HepG2 (cell line): ENCODE results near the gene FLT3LG. TPM values are rescaled to one million over a fixed set of nuclear protein-coding genes. Genes with fewer than 3 reads are reported as not detected.

Experiments
- CCAR2 ChIP-seq: fragments of 200-400 bp; formaldehyde crosslinking; optimal IDR thresholded peaks from 2 replicates; pipeline ENCODE3; 2018; ENCODE audit warnings: low read depth, mild to moderate bottlenecking, low read length, moderate library complexity
- HMGA1 ChIP-seq: sonication (generic); formaldehyde crosslinking; conservative IDR thresholded peaks from 2 replicates; pipeline ENCODE4 v1.4.0; 2020; ENCODE audit warnings: missing genetic modification reagents
- MAFG ChIP-seq: sonication (generic); formaldehyde crosslinking; IDR thresholded peaks from 2 replicates; pipeline ENCODE4 v1.5.1; 2020; ENCODE audit warnings: mild to moderate bottlenecking, missing genetic modification reagents
- MATR3 ChIP-seq: sonication (generic); formaldehyde crosslinking; IDR thresholded peaks from 2 replicates; pipeline ENCODE4 v1.4.0; 2020; ENCODE audit warnings: missing genetic modification reagents
- NCOR1 ChIP-seq: fragments of 200-600 bp; sonication (generic); IDR thresholded peaks from 2 replicates; pipeline ENCODE4 v1.7.0; 2017; ENCODE audit warnings: antibody characterized with exemption, low read length, borderline replicate concordance
- NFKB2 ChIP-seq: sonication (generic); formaldehyde crosslinking; IDR thresholded peaks from 2 replicates; pipeline ENCODE4 v1.4.0; 2020; ENCODE audit warnings: missing genetic modification reagents, borderline replicate concordance
- PAX8 ChIP-seq: sonication (generic); formaldehyde crosslinking; IDR thresholded peaks from 2 replicates; pipeline ENCODE4 v1.8.0; 2022; ENCODE audit warnings: mild to moderate bottlenecking, missing genetic modification reagents, borderline replicate concordance
- PHF20 ChIP-seq: sonication (generic); formaldehyde crosslinking; IDR thresholded peaks from 2 replicates; pipeline ENCODE4 v1.5.0; 2020; ENCODE audit warnings: mild to moderate bottlenecking, missing genetic modification reagents
- RBFOX2 ChIP-seq: fragments of 200-400 bp; formaldehyde crosslinking; IDR thresholded peaks from 2 replicates; pipeline ENCODE4 v1.6.1; 2017; ENCODE audit warnings: low read depth, mild to moderate bottlenecking, low read length
- ZBTB7B ChIP-seq: sonication (generic); formaldehyde crosslinking; IDR thresholded peaks from 2 replicates; pipeline ENCODE4 v1.4.0; 2020; ENCODE audit warnings: missing genetic modification reagents
- ZFP82 ChIP-seq: sonication (generic); formaldehyde crosslinking; IDR thresholded peaks from 2 replicates; pipeline ENCODE4 v1.5.1; 2020; ENCODE audit warnings: mild to moderate bottlenecking, missing genetic modification reagents, borderline replicate concordance
- ZNF260 ChIP-seq: sonication (generic); formaldehyde crosslinking; IDR thresholded peaks from 2 replicates; pipeline ENCODE4 v1.4.0; 2020; ENCODE audit warnings: missing genetic modification reagents, low read depth, mild to moderate bottlenecking, borderline replicate concordance
- ZNF263 ChIP-seq: sonication (generic); formaldehyde crosslinking; IDR thresholded peaks from 2 replicates; pipeline ENCODE4 v1.4.0; 2020; ENCODE audit warnings: missing genetic modification reagents
- ZNF317 ChIP-seq: sonication (generic); formaldehyde crosslinking; IDR thresholded peaks from 2 replicates; pipeline ENCODE4 v1.5.0; 2020; ENCODE audit warnings: mild to moderate bottlenecking, missing genetic modification reagents
- ZNF883 ChIP-seq: sonication (generic); formaldehyde crosslinking; IDR thresholded peaks from 2 replicates; pipeline ENCODE4 v1.5.1; 2020; ENCODE audit warnings: mild to moderate bottlenecking, missing genetic modification reagents; ENCODE audit errors: not compliant biosample characterization
- ZSCAN9 ChIP-seq: IDR thresholded peaks from 2 replicates; pipeline ENCODE4 v1.6.1; 2016; ENCODE audit warnings: borderline replicate concordance
- ZZZ3 ChIP-seq: sonication (generic); formaldehyde crosslinking; IDR thresholded peaks from 2 replicates; pipeline ENCODE4 v1.4.0; 2020; ENCODE audit warnings: missing genetic modification reagents, mild to moderate bottlenecking, borderline replicate concordance
- polyA plus RNA-seq, 8 experiments: library from polyadenylated mRNA; depleted of rRNA in 3 of 8; stranded (reverse) in 7 of 8; unstranded in 1 of 8; fragments of >200 nt; fragmentation: Illumina TruSeq in 4 of 8; extraction: Trizol in 4 of 8; gene quantifications; 2 replicates each; pipeline versions ENCODE4 v1.2.1 to v1.2.3, GENCODE V29; 2011 to 2016; ENCODE audit warnings: low read depth in 4 of 8, missing spikeins in 1 of 8, mixed read lengths in 1 of 8; ENCODE audit not compliant: insufficient read depth in 1 of 8
- total RNA-seq, 5 experiments: library from RNA; depleted of rRNA; stranded (reverse); fragments of >200 nt; fragmentation: Illumina TruSeq; extraction: Trizol; gene quantifications; 2 replicates each; pipeline ENCODE4 v1.2.3, GENCODE V29; 2016; ENCODE audit warnings: low read depth in 1 of 5
- TF ChIP-seq, protein P1 (sequence below): sonication (generic); formaldehyde crosslinking; IDR thresholded peaks from 2 replicates; pipeline ENCODE4 v1.5.0; 2020; ENCODE audit warnings: missing genetic modification reagents
- TF ChIP-seq, protein P2 (sequence below): sonication (generic); formaldehyde crosslinking; IDR thresholded peaks from 2 replicates; pipeline ENCODE4 v1.5.1; 2020; ENCODE audit warnings: missing genetic modification reagents, mild to moderate bottlenecking, borderline replicate concordance
- TF ChIP-seq, protein P3 (sequence below): IDR thresholded peaks from 2 replicates; pipeline ENCODE4 v1.6.1; 2018; ENCODE audit warnings: missing genetic modification reagents, mild to moderate bottlenecking, missing compliant biosample characterization
- TF ChIP-seq, protein P4 (sequence below): sonication (generic); formaldehyde crosslinking; IDR thresholded peaks from 2 replicates; pipeline ENCODE4 v1.5.0; 2020; ENCODE audit warnings: mild to moderate bottlenecking, missing genetic modification reagents, moderate library complexity
- TF ChIP-seq, protein P5 (sequence below), 2 experiments: sonication (generic) in 1 of 2; formaldehyde crosslinking in 1 of 2; IDR thresholded peaks; 2 replicates each; pipeline versions ENCODE4 v1.4.0 to v1.6.1; 2018 to 2020; ENCODE audit warnings: missing genetic modification reagents in 2 of 2, borderline replicate concordance in 1 of 2, low read depth in 1 of 2, mild to moderate bottlenecking in 1 of 2, missing biosample characterization in 1 of 2

The FLT3LG gene
- total and polyA plus RNA-seq, 2 of the 13 experiments (the other 11 are each of a cell fraction or from before 2014, with no cell fraction given), result 1.5 to 2.6 TPM

GRCh38 chr19:49475995-49476880 lies 2.2 kb downstream of the FLT3LG start (continued):
- TF ChIP-seq, protein P1, sequence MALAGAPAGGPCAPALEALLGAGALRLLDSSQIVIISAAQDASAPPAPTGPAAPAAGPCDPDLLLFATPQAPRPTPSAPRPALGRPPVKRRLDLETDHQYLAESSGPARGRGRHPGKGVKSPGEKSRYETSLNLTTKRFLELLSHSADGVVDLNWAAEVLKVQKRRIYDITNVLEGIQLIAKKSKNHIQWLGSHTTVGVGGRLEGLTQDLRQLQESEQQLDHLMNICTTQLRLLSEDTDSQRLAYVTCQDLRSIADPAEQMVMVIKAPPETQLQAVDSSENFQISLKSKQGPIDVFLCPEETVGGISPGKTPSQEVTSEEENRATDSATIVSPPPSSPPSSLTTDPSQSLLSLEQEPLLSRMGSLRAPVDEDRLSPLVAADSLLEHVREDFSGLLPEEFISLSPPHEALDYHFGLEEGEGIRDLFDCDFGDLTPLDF (CRISPR knock-in tag), result no peak
- TF ChIP-seq, protein P2, sequence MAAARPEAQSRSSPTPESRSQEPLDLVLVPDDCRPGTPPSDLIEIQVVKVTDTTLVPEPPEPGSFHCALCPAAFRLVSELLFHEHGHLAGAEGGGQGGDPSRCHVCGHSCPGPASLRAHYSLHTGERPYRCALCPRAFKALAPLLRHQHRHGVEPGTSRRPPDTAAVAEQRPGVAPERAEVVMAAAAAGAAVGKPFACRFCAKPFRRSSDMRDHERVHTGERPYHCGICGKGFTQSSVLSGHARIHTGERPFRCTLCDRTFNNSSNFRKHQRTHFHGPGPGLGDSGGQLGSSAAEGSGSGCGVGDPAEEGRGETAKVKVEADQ (CRISPR knock-in tag), result no peak
- TF ChIP-seq RBFOX2 (no peak), ZNF260 (no peak), NFKB2 (CRISPR knock-in tag) (no peak), CCAR2 (no peak), PAX8 (CRISPR knock-in tag) (no peak), MATR3 (CRISPR knock-in tag) (no peak), ZZZ3 (CRISPR knock-in tag) (no peak), HMGA1 (CRISPR knock-in tag) (no peak), ZNF883 (CRISPR knock-in tag) (no peak), PHF20 (CRISPR knock-in tag) (no peak), ZNF263 (CRISPR knock-in tag) (peak; percentile 84), NCOR1 (no peak), ZFP82 (CRISPR knock-in tag) (no peak), ZSCAN9 (CRISPR knock-in tag) (no peak), ZNF317 (no peak), MAFG (no peak), ZBTB7B (CRISPR knock-in tag) (no peak)
- TF ChIP-seq, protein P3, sequence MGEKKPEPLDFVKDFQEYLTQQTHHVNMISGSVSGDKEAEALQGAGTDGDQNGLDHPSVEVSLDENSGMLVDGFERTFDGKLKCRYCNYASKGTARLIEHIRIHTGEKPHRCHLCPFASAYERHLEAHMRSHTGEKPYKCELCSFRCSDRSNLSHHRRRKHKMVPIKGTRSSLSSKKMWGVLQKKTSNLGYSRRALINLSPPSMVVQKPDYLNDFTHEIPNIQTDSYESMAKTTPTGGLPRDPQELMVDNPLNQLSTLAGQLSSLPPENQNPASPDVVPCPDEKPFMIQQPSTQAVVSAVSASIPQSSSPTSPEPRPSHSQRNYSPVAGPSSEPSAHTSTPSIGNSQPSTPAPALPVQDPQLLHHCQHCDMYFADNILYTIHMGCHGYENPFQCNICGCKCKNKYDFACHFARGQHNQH (CRISPR knock-in tag), result 0 out of 2 replicates have a peak, but pooled peaks have one; percentile 23
- TF ChIP-seq, protein P4, sequence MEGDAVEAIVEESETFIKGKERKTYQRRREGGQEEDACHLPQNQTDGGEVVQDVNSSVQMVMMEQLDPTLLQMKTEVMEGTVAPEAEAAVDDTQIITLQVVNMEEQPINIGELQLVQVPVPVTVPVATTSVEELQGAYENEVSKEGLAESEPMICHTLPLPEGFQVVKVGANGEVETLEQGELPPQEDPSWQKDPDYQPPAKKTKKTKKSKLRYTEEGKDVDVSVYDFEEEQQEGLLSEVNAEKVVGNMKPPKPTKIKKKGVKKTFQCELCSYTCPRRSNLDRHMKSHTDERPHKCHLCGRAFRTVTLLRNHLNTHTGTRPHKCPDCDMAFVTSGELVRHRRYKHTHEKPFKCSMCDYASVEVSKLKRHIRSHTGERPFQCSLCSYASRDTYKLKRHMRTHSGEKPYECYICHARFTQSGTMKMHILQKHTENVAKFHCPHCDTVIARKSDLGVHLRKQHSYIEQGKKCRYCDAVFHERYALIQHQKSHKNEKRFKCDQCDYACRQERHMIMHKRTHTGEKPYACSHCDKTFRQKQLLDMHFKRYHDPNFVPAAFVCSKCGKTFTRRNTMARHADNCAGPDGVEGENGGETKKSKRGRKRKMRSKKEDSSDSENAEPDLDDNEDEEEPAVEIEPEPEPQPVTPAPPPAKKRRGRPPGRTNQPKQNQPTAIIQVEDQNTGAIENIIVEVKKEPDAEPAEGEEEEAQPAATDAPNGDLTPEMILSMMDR (CRISPR knock-in tag), result peak; percentile 81
- TF ChIP-seq, protein P5, sequence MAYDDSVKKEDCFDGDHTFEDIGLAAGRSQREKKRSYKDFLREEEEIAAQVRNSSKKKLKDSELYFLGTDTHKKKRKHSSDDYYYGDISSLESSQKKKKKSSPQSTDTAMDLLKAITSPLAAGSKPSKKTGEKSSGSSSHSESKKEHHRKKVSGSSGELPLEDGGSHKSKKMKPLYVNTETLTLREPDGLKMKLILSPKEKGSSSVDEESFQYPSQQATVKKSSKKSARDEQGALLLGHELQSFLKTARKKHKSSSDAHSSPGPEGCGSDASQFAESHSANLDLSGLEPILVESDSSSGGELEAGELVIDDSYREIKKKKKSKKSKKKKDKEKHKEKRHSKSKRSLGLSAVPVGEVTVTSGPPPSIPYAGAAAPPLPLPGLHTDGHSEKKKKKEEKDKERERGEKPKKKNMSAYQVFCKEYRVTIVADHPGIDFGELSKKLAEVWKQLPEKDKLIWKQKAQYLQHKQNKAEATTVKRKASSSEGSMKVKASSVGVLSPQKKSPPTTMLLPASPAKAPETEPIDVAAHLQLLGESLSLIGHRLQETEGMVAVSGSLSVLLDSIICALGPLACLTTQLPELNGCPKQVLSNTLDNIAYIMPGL (CRISPR knock-in tag; IDR thresholded peaks at IDR 0.05; ENCODE audit: borderline replicate concordance in 1 of 2, low read depth in 1 of 2), result peak; percentile 55 to 69; a peak in 2 of 4 replicates
